Caki2 (cell line): ENCODE results near the gene ADTRP. TPM values are rescaled to one million over a fixed set of nuclear protein-coding genes. Genes with fewer than 3 reads are reported as not detected.

Experiments used
- total RNA-seq: library from RNA; depleted of rRNA; stranded (reverse); fragments of >200 nt; shearing (Covaris generic); gene quantifications from 2 replicates; pipeline ENCODE4 v1.2.3, GENCODE V29; 2014; ENCODE audit warnings: low replicate concordance; rRNA removed

The ADTRP gene
- total RNA-seq, 1 experiment from 2014 or later, result not detected

Other genes starting within 250 kb of the ADTRP start
- gene TMEM170B, start 241.1 kb downstream of the ADTRP start, total RNA-seq, result 0.95 and 0.96 TPM in 2 replicates
- gene HIVEP1, start 233.5 kb upstream of the ADTRP start, total RNA-seq, result 2.2 and 3.6 TPM in 2 replicates